Ovary (tissue), 9 donors: ENCODE data around the gene CENPP. TPM values are rescaled to one million over a fixed set of nuclear protein-coding genes. Genes with fewer than 3 reads are reported as not detected.

Source experiments
- DNase-seq, 5 donors: peaks; one replicate each; pipeline ENCODE4 v3.0.0-alpha.2; 2019 to 2020
- H3K27ac ChIP-seq, 2 donors: fragments of 200-600 bp; one replicate each; pipeline versions ENCODE4 v1.5.1 to v1.8.0; 2019 to 2022
- H3K27me3 ChIP-seq: fragments of 200-600 bp; one replicate; pipeline ENCODE4 v1.8.0; 2022
- H3K36me3 ChIP-seq: fragments of 200-600 bp; sonication (generic); one replicate; pipeline ENCODE4 v1.5.1; 2019
- H3K4me1 ChIP-seq: one replicate; pipeline ENCODE4 v1.8.1; 2013; ENCODE audit warnings: mild to moderate bottlenecking, moderate library complexity; ENCODE audit not compliant: insufficient read depth
- H3K4me3 ChIP-seq: fragments of 200-600 bp; sonication (generic); one replicate; pipeline ENCODE4 v1.5.1; 2017
- H3K9me3 ChIP-seq, 2 donors: fragments of 200-600 bp in 1 of 2; sonication (generic) in 1 of 2; one replicate each; pipeline versions ENCODE4 v1.5.1 to v1.8.1; 2013 to 2019; ENCODE audit warnings: mild to moderate bottlenecking in 1 of 2, moderate library complexity in 1 of 2
- CTCF ChIP-seq, 3 donors: fragments of 450-650 bp in 2 of 3; fragments of 200-600 bp in 1 of 3; IDR thresholded peaks; one replicate each; pipeline versions ENCODE4 v1.5.1 to v1.8.0; 2016 to 2022; ENCODE audit warnings: antibody characterized with exemption in 3 of 3, mild to moderate bottlenecking in 1 of 3
- EP300 ChIP-seq: sonication (generic); formaldehyde crosslinking; IDR thresholded peaks from one replicate; pipeline ENCODE4 v1.6.1; 2017; ENCODE audit warnings: antibody characterized with exemption
- POLR2A ChIP-seq: fragments of 450-650 bp; IDR thresholded peaks from one replicate; pipeline ENCODE4 v1.6.1; 2017; ENCODE audit warnings: antibody characterized with exemption, mild to moderate bottlenecking, moderate library complexity
- WGBS, 3 donors: extraction: QIAGEN DNeasy Blood & Tissue Kit in 1 of 3; methylation state at CpG; one replicate each; pipeline versions ENCODE4 v1.1.5 to v1.1.7; 2013 to 2017; 5-methylcytosine and 5-hydroxymethylcytosine counted together
- intact Hi-C, 4 donors: fragments of 100-400 bp; cut with DNase I; formaldehyde crosslinking; loops; one replicate each; pipeline versions ENCODE4 v1.11.0 to v1.15.1; 2022 to 2023
- polyA plus RNA-seq, 2 donors: library from polyadenylated mRNA; stranded (reverse); fragments of 200-250 nt in 1 of 2; fragments of 350-450 nt in 1 of 2; fragmentation: Illumina TruSeq in 1 of 2; extraction: RNeasy Lipid Tissue Mini Kit (QIAGEN cat#74804) in 1 of 2; gene quantifications; one replicate each; pipeline ENCODE4 v1.2.3, GENCODE V29; 2013 to 2014
- total RNA-seq, 7 donors: library from RNA; depleted of rRNA in 2 of 7; stranded (reverse); fragments of >200 nt in 2 of 7; fragmentation: NEBNext Ultra II Directional in 3 of 7; extraction: Animal tissue kit (Norgen Biotek cat#: 25700) in 3 of 7; gene quantifications; one replicate each; pipeline versions ENCODE4 v1.1.0 to v1.2.4, GENCODE V29; 2016 to 2023
- donor health status: DM: no; HTN: no; CAD: no; lungs with moderate emphysema.
- donor health status: DM: no; HTN: no; CAD: no.
- donor health status: Bipolar disorder and iron deficiency.
- donor health status: DM: yes; HTN: yes; CAD: no.
- donor health status: DM: no; HTN: no; CAD: no.
- donor health status: DM: yes; HTN: yes; CAD: no.

The CENPP gene
- total and polyA plus RNA-seq, 9 donors, result 1.4 to 9.5 (median 5.8) TPM

- no peak for DNase-seq
- 92 to 96% (median 93%) methylated on average over 3 of the region's 3 CpGs for WGBS, 3 donors
- no peaks in the 10 kb centered on the region for H3K4me1 ChIP-seq
Measured at GRCh38 chr9:92665836-92666235, 340.1 kb downstream of the CENPP start.

GRCh38 chr9:92666236-92666635 is 340.5 kb downstream of the CENPP start:
- DNase-seq, result peak in 1 of 5 donors; percentile 31
- intact Hi-C loops, result no loop called here
- no peaks in the 10 kb centered on the region for H3K36me3 ChIP-seq
- H3K27ac ChIP-seq, result no peak overlapping the region
- H3K4me1 ChIP-seq, result peaks cover 1% of the 10 kb centered on the region
- 89 to 95% (median 92%) methylated on average over 6 of the region's 6 CpGs for WGBS, 3 donors
- no peaks in the 10 kb centered on the region for H3K27me3 ChIP-seq
- no peaks in the 10 kb centered on the region for H3K9me3 ChIP-seq
- H3K4me3 ChIP-seq, result no peak overlapping the region
- TF ChIP-seq POLR2A (no peak), CTCF (IDR thresholded peaks at IDR 0.05) (no peak), EP300 (no peak)

More at GRCh38 chr9:92665836-92666235, 340.1 kb downstream of the CENPP start:
- H3K4me3 ChIP-seq, result no peak overlapping the region
- no peaks in the 10 kb centered on the region for H3K36me3 ChIP-seq
- H3K9me3 ChIP-seq, result no peaks in the 10 kb centered on the region
- no peak for TF ChIP-seq POLR2A
- no peak for TF ChIP-seq CTCF (IDR thresholded peaks at IDR 0.05)
- no peaks in the 10 kb centered on the region for H3K27me3 ChIP-seq
- intact Hi-C loops, result no loop called here
- no peak overlapping the region for H3K27ac ChIP-seq

- WGBS, 3 donors, result 82 to 88% (median 86%) methylated on average over 8 of the region's 8 CpGs
- intact Hi-C loops, result no loop called here
- no peaks in the 10 kb centered on the region for H3K27me3 ChIP-seq
- no peak overlapping the region for H3K27ac ChIP-seq
- H3K36me3 ChIP-seq, result no peaks in the 10 kb centered on the region
- no peak overlapping the region for H3K4me3 ChIP-seq
- no peaks in the 10 kb centered on the region for H3K9me3 ChIP-seq
- peaks cover 3% of the 10 kb centered on the region for H3K4me1 ChIP-seq
- TF ChIP-seq CTCF (IDR thresholded peaks at IDR 0.05) (no peak), POLR2A (no peak), EP300 (no peak)
- peak in 1 of 5 donors; percentile 16 for DNase-seq
Measured at GRCh38 chr9:92666912-92667532, 341.3 kb downstream of the CENPP start.

- intact Hi-C loops, result no loop called here
- Histone ChIP-seq H3K27me3 (no peaks in the 10 kb centered on the region), H3K4me3 (peak overlapping the region; percentile 93), H3K4me1 (peaks cover 3% of the 10 kb centered on the region), H3K36me3 (no peaks in the 10 kb centered on the region), H3K27ac (no peak overlapping the region), H3K9me3 (no peaks in the 10 kb centered on the region)
- 12 to 13% (median 12%) methylated on average over 14 of the region's 14 CpGs for WGBS, 3 donors
- TF ChIP-seq CTCF (IDR thresholded peaks at IDR 0.05), result no peak
- peak in 1 of 5 donors; percentile 50 for DNase-seq
Measured at GRCh38 chr9:92668746-92669526, 343.2 kb downstream of the CENPP start.
